ENCODE measurements around the gene MRPL55.
A peak's percentile ranks its signal among the peaks of the same experiment; 100 is the strongest.

MRPL55 gene

GRCh38 chr1:228144993-228145343 is 35.9 kb upstream of the MRPL55 start:
- Histone ChIP-seq H3K9me3 (no peaks in the 10 kb centered on the region), H3K4me3 (ENCODE audit: low read depth in 1 of 2, low read length in 1 of 2) (no peak overlapping the region), H3K36me3 (peaks cover 57% of the 10 kb centered on the region), H3K4me1 (ENCODE audit: control insufficient read depth in 1 of 2, insufficient read depth in 1 of 2, low read depth in 1 of 2, low read length in 1 of 2) (peaks cover 18 to 20% of the 10 kb centered on the region in 2 experiments), H3K27ac (no peak overlapping the region), H3K27me3 (no peaks in the 10 kb centered on the region)
- TF ChIP-seq, protein P1, sequence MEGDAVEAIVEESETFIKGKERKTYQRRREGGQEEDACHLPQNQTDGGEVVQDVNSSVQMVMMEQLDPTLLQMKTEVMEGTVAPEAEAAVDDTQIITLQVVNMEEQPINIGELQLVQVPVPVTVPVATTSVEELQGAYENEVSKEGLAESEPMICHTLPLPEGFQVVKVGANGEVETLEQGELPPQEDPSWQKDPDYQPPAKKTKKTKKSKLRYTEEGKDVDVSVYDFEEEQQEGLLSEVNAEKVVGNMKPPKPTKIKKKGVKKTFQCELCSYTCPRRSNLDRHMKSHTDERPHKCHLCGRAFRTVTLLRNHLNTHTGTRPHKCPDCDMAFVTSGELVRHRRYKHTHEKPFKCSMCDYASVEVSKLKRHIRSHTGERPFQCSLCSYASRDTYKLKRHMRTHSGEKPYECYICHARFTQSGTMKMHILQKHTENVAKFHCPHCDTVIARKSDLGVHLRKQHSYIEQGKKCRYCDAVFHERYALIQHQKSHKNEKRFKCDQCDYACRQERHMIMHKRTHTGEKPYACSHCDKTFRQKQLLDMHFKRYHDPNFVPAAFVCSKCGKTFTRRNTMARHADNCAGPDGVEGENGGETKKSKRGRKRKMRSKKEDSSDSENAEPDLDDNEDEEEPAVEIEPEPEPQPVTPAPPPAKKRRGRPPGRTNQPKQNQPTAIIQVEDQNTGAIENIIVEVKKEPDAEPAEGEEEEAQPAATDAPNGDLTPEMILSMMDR (IDR thresholded peaks at IDR 0.05) = no peak

- Histone ChIP-seq H3K9me3 (no peaks in the 10 kb centered on the region), H3K27ac (no peak overlapping the region), H3K4me1 (ENCODE audit: control insufficient read depth in 1 of 2, insufficient read depth in 1 of 2, low read depth in 1 of 2, low read length in 1 of 2) (peaks cover 20% of the 10 kb centered on the region in 2 experiments), H3K27me3 (no peaks in the 10 kb centered on the region), H3K4me3 (ENCODE audit: low read depth in 1 of 2, low read length in 1 of 2) (no peak overlapping the region), H3K36me3 (peaks cover 51% of the 10 kb centered on the region)
- TF ChIP-seq, protein P1 (IDR thresholded peaks at IDR 0.05) = no peak
Measured at GRCh38 chr1:228144193-228144992, 35.3 kb upstream of the MRPL55 start.

DNA sequence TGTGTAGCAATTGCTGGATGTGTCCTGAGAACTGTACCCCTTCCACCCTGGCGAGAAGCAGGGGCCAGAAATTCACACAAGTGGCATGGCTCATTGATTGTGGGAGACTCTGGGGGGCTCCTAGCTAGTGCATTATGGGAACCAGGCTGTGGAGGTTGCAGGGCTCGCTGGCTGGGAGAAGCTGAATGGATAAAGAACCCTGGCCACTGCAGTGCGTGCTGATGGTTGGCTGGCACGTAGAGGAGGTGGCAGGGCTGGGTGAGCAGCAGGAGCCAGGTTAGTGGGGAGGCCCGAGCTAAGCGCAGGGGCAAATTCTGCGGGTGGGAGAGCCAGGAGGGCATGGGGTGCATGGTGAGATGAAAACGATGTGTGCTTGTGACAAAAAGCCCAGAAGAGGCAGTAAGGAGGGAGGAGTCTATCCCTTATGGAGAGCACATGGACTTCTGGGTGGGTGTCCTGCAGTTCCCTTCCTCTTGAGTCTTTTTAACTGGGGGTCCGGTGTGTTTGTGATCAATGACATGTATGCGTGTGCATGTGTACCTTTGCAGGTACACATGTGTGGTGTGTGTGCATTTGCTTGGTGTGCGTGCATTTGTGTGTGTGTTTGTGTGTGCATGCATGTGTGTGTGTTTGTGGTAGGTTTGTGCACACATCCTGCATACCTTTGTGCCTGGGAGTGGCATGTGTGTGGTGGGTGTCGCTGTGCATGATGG is 34.5 kb upstream of the MRPL55 start:
- Histone ChIP-seq H3K27ac (no peak overlapping the region), H3K9me3 (no peaks in the 10 kb centered on the region), H3K36me3 (peaks cover 44% of the 10 kb centered on the region), H3K4me3 (ENCODE audit: low read depth in 1 of 2, low read length in 1 of 2) (no peak overlapping the region), H3K4me1 (ENCODE audit: control insufficient read depth in 1 of 2, insufficient read depth in 1 of 2, low read depth in 1 of 2, low read length in 1 of 2) (peaks cover 20 to 23% of the 10 kb centered on the region in 2 experiments), H3K27me3 (no peaks in the 10 kb centered on the region)
- TF ChIP-seq, protein P1 (IDR thresholded peaks at IDR 0.05) = no peak

DNA sequence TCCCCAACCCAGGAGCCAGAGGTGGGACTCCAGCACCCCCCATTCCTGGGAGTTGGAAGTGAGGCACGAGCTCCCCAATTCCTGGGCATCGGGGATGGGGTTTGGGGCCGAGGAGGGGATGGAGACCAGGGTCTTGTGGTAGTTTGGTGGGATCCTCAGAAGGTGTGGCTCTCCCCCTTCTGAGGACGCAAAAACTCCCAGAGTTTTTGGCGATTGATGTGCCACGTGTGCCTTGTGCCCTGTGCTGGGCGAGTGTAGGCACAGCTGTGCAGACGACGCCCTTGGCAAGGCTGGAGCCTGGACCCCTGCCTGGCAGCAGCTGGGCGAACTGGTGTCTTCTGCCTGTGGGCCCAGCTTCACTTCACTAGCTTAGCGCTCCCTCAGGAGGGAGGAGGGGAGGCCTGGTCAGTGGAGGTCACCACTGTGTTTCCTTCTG is 33.6 kb upstream of the MRPL55 start:
- Histone ChIP-seq H3K27me3 (no peaks in the 10 kb centered on the region), H3K27ac (no peak overlapping the region), H3K4me3 (ENCODE audit: low read depth in 1 of 2, low read length in 1 of 2) (no peak overlapping the region), H3K36me3 (peaks cover 35% of the 10 kb centered on the region), H3K9me3 (no peaks in the 10 kb centered on the region), H3K4me1 (ENCODE audit: control insufficient read depth in 1 of 2, insufficient read depth in 1 of 2, low read depth in 1 of 2, low read length in 1 of 2) (peaks cover 25 to 27% of the 10 kb centered on the region in 2 experiments)
- TF ChIP-seq, protein P1 (IDR thresholded peaks at IDR 0.05) = no peak

- Histone ChIP-seq H3K27ac (peak overlapping the region; percentile 98), H3K27me3 (no peaks in the 10 kb centered on the region), H3K9me3 (no peaks in the 10 kb centered on the region), H3K4me3 (ENCODE audit: low read depth in 1 of 2, low read length in 1 of 2) (no peak overlapping the region), H3K36me3 (peaks cover 30% of the 10 kb centered on the region), H3K4me1 (ENCODE audit: control insufficient read depth in 1 of 2, insufficient read depth in 1 of 2, low read depth in 1 of 2, low read length in 1 of 2) (peaks cover 26 to 27% of the 10 kb centered on the region in 2 experiments)
- TF ChIP-seq, protein P1 (IDR thresholded peaks at IDR 0.05) = no peak
Measured at GRCh38 chr1:228142155-228142691, 33.1 kb upstream of the MRPL55 start.

Data from neutrophil (primary cell).